Fibroblast of gingiva (primary cell): ENCODE results near the gene ITFG1.
A peak's percentile ranks its signal among the peaks of the same experiment; 100 is the strongest.
"Not testable (repeated sequence)": the region's sequence is repeated elsewhere in the genome, so short reads cannot be mapped to it uniquely, and the experiment has no call there.

Experiments
- DNase-seq: peaks from one replicate; pipeline ENCODE4 v3.0.0-alpha.2; 2011; ENCODE audit warnings: low read depth

ITFG1 gene

DNA sequence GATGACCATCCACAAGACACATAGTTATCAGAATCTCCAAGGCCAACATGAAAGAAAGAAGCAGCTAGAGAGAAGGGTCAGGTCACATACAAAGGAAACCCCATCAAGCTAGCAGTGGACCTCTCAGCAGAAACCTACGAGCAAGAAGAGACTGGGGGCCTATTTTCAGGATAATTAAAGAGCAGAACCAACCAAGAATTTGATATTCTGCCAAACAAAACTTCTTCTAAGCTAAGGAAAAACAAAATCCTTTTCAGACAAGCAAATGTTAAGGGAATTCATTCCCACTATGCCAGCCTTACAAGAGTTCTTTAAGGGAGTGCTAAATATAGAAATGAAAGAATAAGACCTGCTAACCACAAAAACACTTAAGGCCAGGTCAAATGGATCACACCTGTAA, 47.8 kb downstream of the ITFG1 start:
- no peak for DNase-seq

DNA sequence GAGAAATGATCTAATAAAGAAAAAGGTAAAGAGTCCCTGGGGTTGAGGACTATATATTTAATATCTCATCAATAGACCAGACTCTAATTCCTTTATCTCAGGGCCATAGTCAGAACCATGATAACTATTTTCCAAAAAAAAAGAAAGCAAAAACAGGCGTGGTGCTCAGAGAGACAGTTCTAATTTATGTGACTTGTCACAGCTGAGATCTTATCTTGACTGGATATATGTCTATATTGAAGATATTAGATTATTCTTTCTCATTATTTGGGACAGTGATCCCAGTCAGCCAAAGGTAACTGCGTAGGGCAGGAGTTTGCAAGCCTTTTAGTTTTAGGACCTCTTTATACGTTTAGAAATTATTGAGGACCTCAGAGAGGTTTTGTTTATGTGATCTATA, 52.4 kb downstream of the ITFG1 start:
- no peak for DNase-seq

- DNase-seq, result no peak
These were observed 64.9 kb downstream of the ITFG1 start for GRCh38 chr16:47395733-47396498.

DNA sequence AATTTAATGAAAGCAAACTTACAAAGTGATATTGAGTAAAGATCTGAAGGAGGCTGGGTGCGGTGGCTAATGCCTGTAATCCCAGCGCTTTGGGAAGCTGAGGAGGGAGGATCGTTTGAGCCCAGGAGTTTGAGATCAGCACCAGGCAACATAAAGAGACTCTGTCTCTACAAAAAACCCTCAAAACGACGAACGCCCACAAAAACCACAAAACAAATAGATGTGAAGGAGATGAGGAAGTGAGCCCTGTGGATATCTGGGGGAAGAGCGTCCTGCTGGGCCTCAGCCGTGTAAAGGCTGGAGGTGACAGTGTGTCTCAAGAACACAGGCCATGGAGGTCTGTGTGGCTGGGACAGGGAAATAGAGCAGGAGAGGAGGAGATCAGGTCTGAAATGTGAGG, 68.8 kb downstream of the ITFG1 start:
- DNase-seq, result no peak

GRCh38 chr16:47388705-47389104, 72.2 kb downstream of the ITFG1 start:
- DNase-seq, result no peak

- no peak for DNase-seq
These were observed 73.7 kb downstream of the ITFG1 start for GRCh38 chr16:47387026-47387734.

DNA sequence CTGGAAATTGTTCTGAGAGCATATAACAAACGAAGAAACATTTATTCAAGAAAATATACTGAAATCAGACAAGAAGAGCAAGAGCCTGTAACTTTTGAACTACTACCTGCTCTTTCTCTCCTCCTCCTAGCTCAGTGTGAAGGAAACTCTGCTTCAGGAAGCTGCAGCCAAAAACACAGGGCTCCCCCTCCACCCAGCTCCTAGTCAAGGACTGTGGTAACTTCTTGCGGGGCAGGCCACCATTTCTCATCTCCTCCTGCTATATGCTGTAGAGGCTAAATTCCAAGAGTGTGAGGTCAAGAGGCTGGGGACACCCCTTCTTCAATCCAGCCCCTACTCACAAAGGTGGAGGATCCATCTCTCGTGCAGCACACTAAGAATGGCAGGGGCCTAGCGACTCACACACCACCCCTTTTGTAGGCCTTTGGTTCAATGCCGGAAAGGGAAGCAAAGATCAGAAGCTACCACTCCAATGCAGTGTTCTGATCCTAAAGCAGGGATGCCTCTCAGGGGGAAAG, 74.6 kb downstream of the ITFG1 start:
- no peak for DNase-seq

DNA sequence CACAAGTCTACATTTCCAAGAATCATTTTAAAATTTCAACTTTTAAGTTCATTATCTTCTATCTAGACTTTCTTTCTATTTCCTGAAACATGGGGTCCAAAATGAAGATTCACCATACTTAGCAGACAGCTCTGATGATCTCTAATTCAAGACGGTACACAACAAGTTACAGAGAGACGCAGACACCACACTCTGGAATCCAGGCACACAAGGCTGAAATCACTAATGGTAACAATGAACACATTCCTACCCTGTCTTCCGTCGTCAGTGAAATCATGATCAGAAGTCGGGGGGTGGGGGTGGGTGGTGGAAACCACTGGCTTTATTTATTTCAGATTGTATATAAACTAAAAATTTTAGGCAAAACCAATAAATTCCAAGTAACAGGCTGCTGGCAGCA, 78.5 kb downstream of the ITFG1 start:
- DNase-seq, result no peak

DNA sequence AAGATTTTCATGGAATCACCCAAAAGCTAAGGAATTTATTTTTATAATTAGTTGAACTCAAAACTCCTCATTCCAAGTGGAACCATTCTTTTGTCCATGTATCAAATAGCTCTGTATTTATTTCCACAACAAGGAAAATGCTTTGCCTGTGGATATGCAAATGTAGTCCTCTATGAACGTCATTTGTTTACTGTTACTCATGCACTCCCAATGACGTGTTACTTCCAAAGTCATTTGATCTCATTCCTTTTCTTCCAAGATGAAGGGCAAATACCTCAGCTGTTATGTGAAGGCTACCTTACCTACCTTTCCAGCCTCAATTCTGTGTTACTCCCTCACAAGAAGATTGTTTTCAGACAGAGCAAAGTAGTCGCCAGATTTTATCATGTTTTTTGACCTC, 83.7 kb downstream of the ITFG1 start:
- DNase-seq, result peak; percentile 45

DNA sequence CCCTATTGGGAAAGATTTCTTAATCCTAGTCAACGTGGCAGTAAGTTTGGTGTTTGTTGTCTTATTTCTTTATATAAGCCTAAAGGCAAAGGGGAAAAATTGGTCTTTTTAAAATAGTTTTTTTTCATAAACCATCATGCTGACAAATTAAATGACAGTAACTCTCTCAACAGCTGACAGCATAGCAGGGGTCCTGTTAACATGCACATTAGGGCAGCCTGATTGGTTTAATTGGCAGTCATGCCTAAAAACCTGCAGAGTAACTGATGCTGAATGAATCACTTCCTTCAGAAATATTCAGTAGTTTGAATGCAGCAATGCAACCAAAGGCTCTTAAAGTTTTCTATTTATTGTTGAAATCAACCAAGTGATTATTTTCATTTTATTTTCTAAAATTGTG, 85.4 kb downstream of the ITFG1 start:
- no peak for DNase-seq

DNA sequence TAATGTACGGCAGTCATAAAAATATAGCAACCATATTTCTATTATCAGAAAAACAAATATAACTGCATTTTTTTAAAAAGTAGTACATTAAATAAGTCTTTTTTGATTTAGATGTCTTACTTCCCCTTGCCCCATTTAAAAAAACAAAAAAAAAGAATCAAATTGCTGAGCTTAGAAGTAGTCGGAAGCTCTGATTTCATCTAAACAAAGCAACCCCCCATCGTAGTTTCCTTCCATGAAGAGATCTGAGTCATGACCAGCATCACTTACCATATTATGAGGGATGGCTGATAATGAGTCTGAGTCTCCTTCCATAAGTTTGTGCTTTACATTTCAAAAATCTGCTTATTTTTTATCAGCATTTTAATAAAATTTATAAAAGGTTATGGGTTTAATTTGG, 86.2 kb downstream of the ITFG1 start:
- DNase-seq, result no peak

DNA sequence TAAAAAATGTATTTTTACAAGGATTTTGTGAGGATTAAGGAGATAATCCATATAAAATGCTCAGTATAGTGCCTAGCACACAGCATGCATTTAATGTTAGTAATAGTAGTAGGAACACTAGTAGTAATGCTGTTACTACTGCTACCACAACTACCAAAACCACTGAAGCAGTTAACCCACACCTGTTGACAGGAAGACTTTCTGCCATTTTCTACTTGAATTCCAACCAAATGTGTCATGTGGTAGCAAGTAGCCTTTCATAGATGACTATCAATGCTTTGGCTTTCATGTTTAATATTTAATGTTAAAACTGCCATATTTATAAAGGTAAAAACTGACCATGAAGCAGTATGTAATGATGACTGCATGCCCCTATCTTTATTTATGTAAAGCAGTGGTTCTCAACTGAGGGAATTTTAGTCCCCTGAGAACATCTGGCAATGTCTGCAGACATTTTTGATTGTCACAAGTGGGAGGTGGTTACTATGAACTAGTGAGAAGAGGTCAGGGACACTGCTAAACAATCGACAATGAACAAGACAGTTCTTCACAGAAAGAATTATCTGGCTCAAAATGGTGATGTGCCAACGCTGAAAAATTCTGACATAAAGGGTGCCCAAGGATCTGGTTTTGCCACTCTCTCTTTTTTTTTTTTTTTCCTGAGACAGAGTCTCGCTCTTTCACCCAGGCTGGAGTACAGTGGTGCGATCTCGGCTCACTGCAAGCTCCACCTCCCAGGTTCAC, 89.4 kb downstream of the ITFG1 start:
- no peak for DNase-seq

- DNase-seq, result no peak
These were observed 90.3 kb downstream of the ITFG1 start for GRCh38 chr16:47370536-47370935.

GRCh38 chr16:47366228-47366627, 94.6 kb downstream of the ITFG1 start:
- no peak for DNase-seq

DNA sequence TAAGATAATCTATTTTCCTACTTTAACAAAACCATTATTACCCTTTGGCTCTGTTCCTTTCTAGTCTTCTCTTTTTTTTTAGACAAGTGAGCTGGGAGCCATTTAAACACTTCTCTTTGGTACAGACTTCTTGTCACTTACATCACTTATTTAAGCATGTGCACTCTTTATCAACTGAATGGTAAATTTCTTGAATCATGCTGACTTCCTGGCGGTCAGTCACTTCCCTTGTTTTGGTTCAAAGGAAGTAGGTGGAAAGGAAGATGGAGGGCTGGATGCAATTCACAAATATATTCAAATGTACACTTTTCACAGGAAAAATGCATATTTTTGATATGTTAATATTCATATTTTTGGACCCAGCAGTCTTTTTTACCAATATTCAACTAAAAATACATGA, 97.1 kb downstream of the ITFG1 start:
- DNase-seq, result no peak

DNA sequence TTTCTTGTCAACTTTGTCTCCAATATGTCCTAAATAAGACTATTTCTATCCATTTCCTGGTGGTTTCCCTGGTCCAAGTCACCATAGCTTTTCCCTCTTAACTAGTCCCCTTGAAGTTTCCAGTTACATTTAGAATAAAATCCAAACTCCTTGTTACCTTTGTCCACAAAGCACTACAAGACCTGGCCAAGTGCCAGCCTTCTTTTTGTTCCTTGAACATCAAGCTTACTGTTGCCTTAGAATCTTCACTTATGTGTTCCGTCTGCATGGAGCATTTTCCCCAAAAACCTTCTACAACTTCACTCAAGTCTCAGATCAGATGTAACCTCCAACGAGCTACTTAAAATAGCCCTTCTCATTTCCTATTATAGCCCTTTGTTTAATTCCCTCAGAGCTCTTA, 101.4 kb downstream of the ITFG1 start:
- no peak for DNase-seq

GRCh38 chr16:47358816-47359215, 102.0 kb downstream of the ITFG1 start:
- no peak for DNase-seq

- DNase-seq, result not testable (repeated sequence)
These were observed 111.8 kb downstream of the ITFG1 start for GRCh38 chr16:47349029-47349428.

GRCh38 chr16:47347021-47347696, 113.7 kb downstream of the ITFG1 start:
- DNase-seq, result not testable (repeated sequence)

DNA sequence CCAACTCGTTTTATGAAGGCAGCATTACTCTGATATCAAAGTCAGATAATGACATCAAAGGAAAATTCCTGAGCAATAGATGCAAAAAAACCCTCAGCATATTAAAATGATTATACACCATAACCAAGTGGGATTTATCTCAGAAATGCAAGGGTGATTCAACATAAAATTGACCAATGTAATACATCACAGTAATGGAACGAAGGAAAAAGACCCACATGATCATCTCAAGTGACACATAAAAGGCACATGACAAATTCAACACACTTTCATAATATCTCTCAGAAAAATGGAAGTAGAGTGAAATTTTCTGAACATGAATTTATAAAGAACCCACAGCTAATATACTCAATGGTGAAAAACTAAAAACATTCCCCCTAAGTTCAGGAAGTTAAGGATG, 118.8 kb downstream of the ITFG1 start:
- no peak for DNase-seq

- not testable (repeated sequence) for DNase-seq
These were observed 130.3 kb downstream of the ITFG1 start for GRCh38 chr16:47330562-47330961.

DNA sequence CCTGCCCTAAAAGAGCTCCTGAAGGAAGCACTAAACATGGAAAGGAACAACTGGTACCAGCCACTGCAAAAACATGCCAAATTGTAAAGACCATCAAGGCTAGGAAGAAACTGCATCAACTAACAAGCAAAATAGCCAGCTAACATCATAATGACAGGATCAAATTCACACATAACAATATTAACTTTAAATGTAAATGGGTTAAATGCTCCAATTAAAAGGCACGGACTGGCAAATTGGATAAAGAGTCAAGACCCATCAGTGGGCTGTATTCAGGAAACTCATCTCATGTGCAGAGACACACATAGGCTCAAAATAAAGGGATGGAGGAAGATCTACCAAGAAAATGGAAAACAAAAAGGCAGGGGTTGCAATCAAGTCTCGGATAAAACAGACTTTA, 136.6 kb downstream of the ITFG1 start:
- DNase-seq, result not testable (repeated sequence)
